Measurements from ENCODE around the gene TRAIP.

GRCh38 chr3:49841806-49842205 is 14.6 kb downstream of the TRAIP start:
- no peak for TF ChIP-seq POLR2A (IDR thresholded peaks at IDR 0.05)
- TF ChIP-seq CTCF (IDR thresholded peaks at IDR 0.05), result no peak

Data from prostate gland (tissue), 2 donors.